HL-60 (cell line): Measurements from ENCODE around the gene ATP8B3.

ENCODE experiments used
- DNase-seq, 2 experiments: peaks; one replicate each; pipeline ENCODE4 v3.0.0-alpha.2; 2010 to 2020; ENCODE audit warnings: low read depth in 1 of 2, low spot score in 1 of 2
- H3K27ac ChIP-seq: fragments of 250-450 bp; sonication (Bioruptor Pico); replicated peaks from 2 replicates; pipeline ENCODE4 v1.5.1; 2020; ENCODE audit warnings: mild to moderate bottlenecking, moderate library complexity
- H3K27me3 ChIP-seq: fragments of 250-450 bp; sonication (Bioruptor Pico); 2 replicates; pipeline ENCODE4 v1.5.1; 2021; ENCODE audit warnings: mild to moderate bottlenecking, moderate library complexity; ENCODE audit not compliant: insufficient read depth, poor library complexity, severe bottlenecking
- H3K4me3 ChIP-seq: replicated peaks from 2 replicates; pipeline ENCODE4 v1.5.1; 2011; ENCODE audit warnings: mild to moderate bottlenecking, control low read depth, low read length; ENCODE audit not compliant: insufficient read depth
- GABPA ChIP-seq: IDR thresholded peaks from 2 replicates; pipeline ENCODE4 v1.6.1; 2012; ENCODE audit warnings: low read depth
- POLR2AphosphoS5 ChIP-seq: IDR thresholded peaks from 2 replicates; pipeline ENCODE4 v1.6.1; 2012; ENCODE audit warnings: low read depth
- REST ChIP-seq: IDR thresholded peaks from 2 replicates; pipeline ENCODE4 v1.6.1; 2012; ENCODE audit warnings: low read depth; ENCODE audit not compliant: insufficient replicate concordance
- SPI1 ChIP-seq: IDR thresholded peaks from 2 replicates; pipeline ENCODE4 v1.6.1; 2012; ENCODE audit warnings: low read depth, mild to moderate bottlenecking, borderline replicate concordance
- TF ChIP-seq, protein P1 (sequence below): IDR thresholded peaks from one replicate; pipeline ENCODE4 v1.5.1; 2011; ENCODE audit warnings: low read length, control low read depth, inconsistent platforms; ENCODE audit not compliant: insufficient read depth

The ATP8B3 gene

GRCh38 chr19:1850809-1851653 is 39.0 kb upstream of the ATP8B3 start:
- TF ChIP-seq, protein P1, sequence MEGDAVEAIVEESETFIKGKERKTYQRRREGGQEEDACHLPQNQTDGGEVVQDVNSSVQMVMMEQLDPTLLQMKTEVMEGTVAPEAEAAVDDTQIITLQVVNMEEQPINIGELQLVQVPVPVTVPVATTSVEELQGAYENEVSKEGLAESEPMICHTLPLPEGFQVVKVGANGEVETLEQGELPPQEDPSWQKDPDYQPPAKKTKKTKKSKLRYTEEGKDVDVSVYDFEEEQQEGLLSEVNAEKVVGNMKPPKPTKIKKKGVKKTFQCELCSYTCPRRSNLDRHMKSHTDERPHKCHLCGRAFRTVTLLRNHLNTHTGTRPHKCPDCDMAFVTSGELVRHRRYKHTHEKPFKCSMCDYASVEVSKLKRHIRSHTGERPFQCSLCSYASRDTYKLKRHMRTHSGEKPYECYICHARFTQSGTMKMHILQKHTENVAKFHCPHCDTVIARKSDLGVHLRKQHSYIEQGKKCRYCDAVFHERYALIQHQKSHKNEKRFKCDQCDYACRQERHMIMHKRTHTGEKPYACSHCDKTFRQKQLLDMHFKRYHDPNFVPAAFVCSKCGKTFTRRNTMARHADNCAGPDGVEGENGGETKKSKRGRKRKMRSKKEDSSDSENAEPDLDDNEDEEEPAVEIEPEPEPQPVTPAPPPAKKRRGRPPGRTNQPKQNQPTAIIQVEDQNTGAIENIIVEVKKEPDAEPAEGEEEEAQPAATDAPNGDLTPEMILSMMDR: peak; percentile 13
- TF ChIP-seq GABPA: no peak
- TF ChIP-seq POLR2AphosphoS5: no peak
- no peak for TF ChIP-seq REST
- TF ChIP-seq SPI1: no peak
- H3K4me3 ChIP-seq: no peak overlapping the region
- no peaks in the 10 kb centered on the region for H3K27me3 ChIP-seq
- no peak overlapping the region for H3K27ac ChIP-seq
- no peak for DNase-seq

DNA sequence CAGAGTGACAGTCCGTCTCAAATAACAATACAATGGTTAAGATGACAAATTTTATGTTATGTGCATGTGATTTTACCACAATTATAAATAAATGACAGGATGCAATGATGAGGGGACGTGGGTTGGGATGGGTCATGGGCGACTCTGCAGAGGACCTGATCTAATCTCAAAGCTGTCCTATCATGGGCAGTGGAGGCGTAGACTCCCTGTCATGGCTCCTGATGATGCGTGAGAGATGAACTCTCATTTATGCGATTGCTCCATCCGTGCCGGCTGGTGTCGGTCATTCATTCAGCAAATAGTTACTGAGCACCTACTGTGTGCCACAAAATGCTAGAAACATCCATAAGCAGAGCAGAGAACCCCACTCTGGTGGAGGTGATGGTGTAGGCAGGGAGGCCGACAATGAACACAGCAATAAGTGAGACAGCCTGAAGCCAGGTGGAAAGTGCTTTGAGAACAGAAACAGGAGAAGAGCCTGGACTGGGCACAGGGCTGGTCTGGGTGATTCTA is 37.9 kb upstream of the ATP8B3 start:
- Histone ChIP-seq H3K27me3 (no peaks in the 10 kb centered on the region), H3K27ac (no peak overlapping the region), H3K4me3 (no peak overlapping the region)
- DNase-seq: no peak
- TF ChIP-seq, protein P1: no peak
- TF ChIP-seq REST (no peak), GABPA (no peak), SPI1 (no peak), POLR2AphosphoS5 (no peak)

DNA sequence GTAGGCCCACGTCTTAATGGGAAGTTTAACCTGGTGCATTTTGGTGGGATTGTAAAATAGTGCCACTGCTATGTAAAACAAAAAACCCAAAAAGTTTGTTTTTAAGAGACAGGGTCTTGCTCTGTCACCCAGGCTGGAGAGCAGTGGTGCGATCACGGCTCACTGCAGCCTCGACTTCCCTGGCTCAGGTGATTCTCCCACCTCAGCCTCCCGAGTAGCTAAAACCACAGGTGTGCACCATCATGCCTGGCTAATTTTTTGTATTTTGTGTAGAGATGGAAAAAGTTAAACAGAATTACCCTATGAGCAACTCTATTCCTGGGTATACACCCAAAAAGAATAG is 37.0 kb upstream of the ATP8B3 start:
- DNase-seq: no peak
- H3K4me3 ChIP-seq: no peak overlapping the region; the same call in 1 of the 2 replicates
- TF ChIP-seq REST (no peak), SPI1 (no peak), GABPA (no peak), POLR2AphosphoS5 (no peak)
- TF ChIP-seq, protein P1: no peak
- H3K27me3 ChIP-seq: no peaks in the 10 kb centered on the region
- H3K27ac ChIP-seq: peak overlapping the region; percentile 99
